C4-2B (cell line): Measurements from ENCODE around the gene KANK4.

Experiments
- ZFX ChIP-seq: fragments of 450-650 bp; IDR thresholded peaks from 2 replicates; pipeline ENCODE4 v1.6.1; 2017
- TF ChIP-seq, protein P1 (sequence below): fragments of 450-650 bp; conservative IDR thresholded peaks from 2 replicates; pipeline ENCODE4 v1.5.1; 2017; ENCODE audit warnings: mild to moderate bottlenecking

DNA sequence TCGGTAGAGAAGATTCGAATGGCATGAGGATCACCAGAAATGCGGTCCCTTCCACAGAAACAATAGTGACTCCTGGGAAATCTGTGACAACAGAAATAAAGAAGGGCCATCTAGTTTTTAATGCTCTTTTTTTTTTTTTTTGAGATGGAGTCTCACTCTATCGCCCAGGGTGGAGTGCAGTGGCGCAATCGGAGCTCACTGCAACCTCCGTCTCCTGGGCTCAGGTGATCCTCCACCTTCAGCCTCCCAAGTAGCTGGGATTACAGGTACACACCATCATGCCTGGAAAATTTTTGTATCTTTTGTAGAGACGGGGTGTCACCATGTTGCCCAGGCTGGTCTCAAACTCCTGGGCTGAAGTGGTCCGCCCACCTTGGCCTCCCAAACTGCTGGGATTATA is 80.7 kb downstream of the KANK4 start:
- TF ChIP-seq, protein P1, sequence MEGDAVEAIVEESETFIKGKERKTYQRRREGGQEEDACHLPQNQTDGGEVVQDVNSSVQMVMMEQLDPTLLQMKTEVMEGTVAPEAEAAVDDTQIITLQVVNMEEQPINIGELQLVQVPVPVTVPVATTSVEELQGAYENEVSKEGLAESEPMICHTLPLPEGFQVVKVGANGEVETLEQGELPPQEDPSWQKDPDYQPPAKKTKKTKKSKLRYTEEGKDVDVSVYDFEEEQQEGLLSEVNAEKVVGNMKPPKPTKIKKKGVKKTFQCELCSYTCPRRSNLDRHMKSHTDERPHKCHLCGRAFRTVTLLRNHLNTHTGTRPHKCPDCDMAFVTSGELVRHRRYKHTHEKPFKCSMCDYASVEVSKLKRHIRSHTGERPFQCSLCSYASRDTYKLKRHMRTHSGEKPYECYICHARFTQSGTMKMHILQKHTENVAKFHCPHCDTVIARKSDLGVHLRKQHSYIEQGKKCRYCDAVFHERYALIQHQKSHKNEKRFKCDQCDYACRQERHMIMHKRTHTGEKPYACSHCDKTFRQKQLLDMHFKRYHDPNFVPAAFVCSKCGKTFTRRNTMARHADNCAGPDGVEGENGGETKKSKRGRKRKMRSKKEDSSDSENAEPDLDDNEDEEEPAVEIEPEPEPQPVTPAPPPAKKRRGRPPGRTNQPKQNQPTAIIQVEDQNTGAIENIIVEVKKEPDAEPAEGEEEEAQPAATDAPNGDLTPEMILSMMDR, result no peak
- TF ChIP-seq ZFX, result no peak
